Colonic mucosa (tissue), 4 donors: ENCODE measurements around the gene SEMA3D. TPM values are rescaled to one million over a fixed set of nuclear protein-coding genes. Genes with fewer than 3 reads are reported as not detected.

Experiments
- DNase-seq: peaks from one replicate; pipeline ENCODE4 v3.0.0-alpha.2; 2020
- H3K27ac ChIP-seq: fragments of 200-600 bp; one replicate; pipeline ENCODE4 v1.8.0; 2021
- H3K27me3 ChIP-seq: fragments of 200-600 bp; one replicate; pipeline ENCODE4 v1.8.0; 2021
- H3K36me3 ChIP-seq: fragments of 200-600 bp; one replicate; pipeline ENCODE4 v1.8.0; 2021
- H3K4me1 ChIP-seq: fragments of 200-600 bp; one replicate; pipeline ENCODE4 v1.8.0; 2021; ENCODE audit warnings: mild to moderate bottlenecking
- H3K4me3 ChIP-seq: fragments of 200-600 bp; one replicate; pipeline ENCODE4 v1.8.0; 2021
- H3K9ac ChIP-seq, 2 donors: one replicate each; pipeline ENCODE4 v1.7.0; 2013; ENCODE audit warnings: control low read depth in 2 of 2, low read depth in 2 of 2, low read length in 2 of 2
- H3K9me3 ChIP-seq: fragments of 200-600 bp; one replicate; pipeline ENCODE4 v1.8.0; 2021
- CTCF ChIP-seq: fragments of 200-600 bp; IDR thresholded peaks from one replicate; pipeline ENCODE4 v1.8.0; 2022; ENCODE audit warnings: antibody characterized with exemption, mild to moderate bottlenecking
- intact Hi-C: fragments of 100-400 bp; cut with DNase I; formaldehyde crosslinking; loops from one replicate; pipeline ENCODE4 v1.14.1; 2022
- total RNA-seq, 2 donors: library from RNA; stranded (reverse); fragmentation: NEBNext Ultra II Directional in 1 of 2; extraction: Animal tissue kit (Norgen Biotek cat#: 25700) in 1 of 2; gene quantifications; one replicate each; pipeline ENCODE4 v1.2.1, GENCODE V29; 2021
- donor health status: healthy.
- donor health status: DM: no; HTN: no; CAD: no.
- donor health status: DM: no; HTN: no; CAD: no.

SEMA3D gene
- total RNA-seq, 2 donors from 2014 or later, result 0.86 to 2.6 TPM

GRCh38 chr7:85016286-85016685, 170.6 kb downstream of the SEMA3D start:
- Histone ChIP-seq H3K36me3 (no peaks in the 10 kb centered on the region), H3K4me1 (no peaks in the 10 kb centered on the region), H3K9ac (no peak overlapping the region), H3K27me3 (no peaks in the 10 kb centered on the region), H3K9me3 (no peaks in the 10 kb centered on the region), H3K27ac (no peak overlapping the region), H3K4me3 (no peak overlapping the region)
- intact Hi-C loops, result no loop called here
- TF ChIP-seq CTCF, result no peak
- DNase-seq, result no peak

DNA sequence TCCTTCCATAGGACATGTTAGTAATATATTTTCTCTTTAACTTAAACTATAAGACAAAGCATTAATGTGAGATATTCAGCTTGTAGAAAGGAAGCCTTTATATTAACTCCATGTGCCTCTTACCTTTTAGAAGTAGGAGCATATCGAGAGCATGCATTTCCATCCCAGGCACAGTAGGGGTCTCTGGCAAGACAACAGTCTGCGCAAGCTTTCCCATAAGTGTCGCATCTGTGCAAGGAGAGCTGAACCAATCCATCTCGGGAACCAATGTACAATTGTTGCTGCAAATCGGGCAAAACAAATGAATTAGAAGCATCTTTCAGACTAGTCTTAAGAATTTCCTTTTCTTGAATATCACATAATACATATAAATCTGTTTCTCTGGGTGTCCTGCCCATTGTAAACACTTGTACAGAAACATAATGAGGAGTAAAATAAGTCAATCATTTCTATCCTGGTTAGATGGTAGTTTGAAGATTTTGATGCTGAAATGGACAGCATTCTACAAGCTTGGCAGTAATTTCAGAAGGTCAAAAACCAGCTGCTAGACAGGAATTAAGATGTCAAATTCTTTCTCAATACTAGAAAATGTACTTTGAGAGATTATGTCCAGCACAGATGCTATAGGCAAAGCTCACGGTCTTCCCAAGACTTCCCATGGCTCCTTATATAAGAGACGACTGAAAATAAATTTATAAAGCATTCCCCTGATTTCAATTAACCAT, 171.8 kb downstream of the SEMA3D start:
- no peak for DNase-seq
- no peak for TF ChIP-seq CTCF
- intact Hi-C loops, result no loop called here

GRCh38 chr7:85011127-85011526, 175.7 kb downstream of the SEMA3D start:
- H3K36me3 ChIP-seq, result no peaks in the 10 kb centered on the region
- intact Hi-C loops, result no loop called here
- no peaks in the 10 kb centered on the region for H3K4me1 ChIP-seq
- H3K27ac ChIP-seq, result no peak overlapping the region
- no peak for DNase-seq
- no peak for TF ChIP-seq CTCF
- no peak overlapping the region for H3K9ac ChIP-seq
- H3K27me3 ChIP-seq, result no peaks in the 10 kb centered on the region
- no peaks in the 10 kb centered on the region for H3K9me3 ChIP-seq
- no peak overlapping the region for H3K4me3 ChIP-seq

More for the DNA sequence above, 171.8 kb downstream of the SEMA3D start:
- no peak overlapping the region for H3K4me3 ChIP-seq
- H3K9ac ChIP-seq, result no peak overlapping the region
- no peak overlapping the region for H3K27ac ChIP-seq
- H3K27me3 ChIP-seq, result no peaks in the 10 kb centered on the region
- no peaks in the 10 kb centered on the region for H3K36me3 ChIP-seq
- H3K9me3 ChIP-seq, result no peaks in the 10 kb centered on the region
- H3K4me1 ChIP-seq, result no peaks in the 10 kb centered on the region

DNA sequence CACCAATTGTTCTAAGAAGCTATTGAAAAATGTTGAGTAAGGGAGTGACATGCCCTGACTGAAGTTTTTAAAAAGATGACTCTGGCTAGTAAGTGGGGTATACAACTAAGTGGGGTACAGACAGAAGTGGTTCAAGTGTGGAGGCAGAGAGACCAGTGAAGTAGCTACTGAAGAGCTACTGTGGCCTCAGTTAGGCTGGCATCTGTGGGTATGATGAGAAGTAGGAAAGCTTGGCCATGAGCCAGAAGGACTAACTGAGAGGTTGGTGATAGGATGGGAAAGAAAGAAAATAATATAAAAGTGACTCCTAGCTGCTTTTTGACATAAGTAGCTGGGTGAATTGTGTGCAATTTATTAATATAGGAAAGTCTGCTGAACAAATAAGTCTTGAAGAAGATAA, 176.6 kb downstream of the SEMA3D start:
- Histone ChIP-seq H3K9me3 (no peaks in the 10 kb centered on the region), H3K4me1 (no peaks in the 10 kb centered on the region), H3K27me3 (no peaks in the 10 kb centered on the region), H3K27ac (no peak overlapping the region), H3K4me3 (no peak overlapping the region), H3K36me3 (no peaks in the 10 kb centered on the region), H3K9ac (no peak overlapping the region)
- DNase-seq, result no peak
- TF ChIP-seq CTCF, result no peak
- intact Hi-C loops, result no loop called here

DNA sequence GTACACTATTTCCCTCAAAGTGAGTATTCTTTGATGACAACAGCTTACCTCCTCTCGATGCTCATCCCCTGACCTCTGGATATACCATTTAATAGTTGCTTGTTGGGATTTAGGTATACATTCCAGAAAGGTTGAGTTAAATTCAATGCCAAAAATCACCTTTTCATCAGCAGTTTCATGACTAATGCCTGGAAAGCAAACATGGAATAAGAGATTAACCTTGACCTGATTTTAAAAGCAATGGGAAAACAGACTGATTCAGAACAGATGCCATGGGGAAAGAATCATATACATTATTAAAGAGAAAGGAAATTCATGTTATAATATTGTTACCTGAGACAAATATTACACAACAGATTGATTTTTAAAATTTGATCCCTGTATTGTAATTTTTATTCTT, 180.1 kb downstream of the SEMA3D start:
- Histone ChIP-seq H3K27me3 (no peaks in the 10 kb centered on the region), H3K36me3 (no peaks in the 10 kb centered on the region), H3K27ac (no peak overlapping the region), H3K4me3 (no peak overlapping the region), H3K9me3 (no peaks in the 10 kb centered on the region), H3K9ac (no peak overlapping the region), H3K4me1 (no peaks in the 10 kb centered on the region)
- intact Hi-C loops, result no loop called here
- no peak for TF ChIP-seq CTCF
- no peak for DNase-seq
